KMS-11 (cell line): ENCODE data around the gene RELN.

Experiments used
- H2AFZ ChIP-seq: fragments of 200-600 bp; sonication (generic); 2 replicates; pipeline ENCODE4 v1.6.1; 2016; ENCODE audit warnings: antibody characterized with exemption, mixed run types, low read depth
- H3K27ac ChIP-seq: fragments of 200-600 bp; sonication (generic); 2 replicates; pipeline ENCODE4 v1.6.1; 2016; ENCODE audit warnings: mild to moderate bottlenecking, mixed run types
- H3K27me3 ChIP-seq: fragments of 200-600 bp; sonication (generic); 2 replicates; pipeline ENCODE4 v1.6.1; 2017; ENCODE audit warnings: mild to moderate bottlenecking, low read depth, mixed run types, moderate library complexity; ENCODE audit not compliant: insufficient read depth
- H3K36me3 ChIP-seq: fragments of 200-600 bp; sonication (generic); 2 replicates; pipeline ENCODE4 v1.6.1; 2017; ENCODE audit warnings: mild to moderate bottlenecking, mixed run types; ENCODE audit not compliant: insufficient read depth
- H3K4me1 ChIP-seq: fragments of 200-600 bp; sonication (generic); 2 replicates; pipeline ENCODE4 v1.6.1; 2016; ENCODE audit warnings: mild to moderate bottlenecking, low read depth, mixed run types; ENCODE audit not compliant: poor library complexity, severe bottlenecking
- H3K4me2 ChIP-seq: fragments of 200-600 bp; sonication (generic); 2 replicates; pipeline ENCODE4 v1.7.0; 2016; ENCODE audit warnings: mild to moderate bottlenecking, mixed run types
- H3K4me3 ChIP-seq: fragments of 200-600 bp; sonication (generic); IDR thresholded peaks from 2 replicates; pipeline ENCODE4 v1.6.1; 2017; ENCODE audit warnings: low read depth, low read length, mixed read lengths; ENCODE audit not compliant: insufficient read depth
- H3K79me2 ChIP-seq: fragments of 200-600 bp; sonication (generic); 2 replicates; pipeline ENCODE4 v1.6.1; 2016; ENCODE audit warnings: low read depth, mixed run types; ENCODE audit not compliant: insufficient read depth
- H3K9ac ChIP-seq: fragments of 200-600 bp; sonication (generic); 2 replicates; pipeline ENCODE4 v1.6.1; 2016; ENCODE audit warnings: mild to moderate bottlenecking, mixed run types
- H4K20me1 ChIP-seq: fragments of 200-600 bp; sonication (generic); 2 replicates; pipeline ENCODE4 v1.6.1; 2016; ENCODE audit warnings: mild to moderate bottlenecking, mixed run types; ENCODE audit not compliant: insufficient read depth
- TF ChIP-seq, protein P1 (sequence below): fragments of 200-600 bp; sonication (generic); conservative IDR thresholded peaks from 2 replicates; pipeline ENCODE4 v1.6.1; 2017; ENCODE audit warnings: low read depth, mild to moderate bottlenecking, antibody characterized with exemption, low read length, moderate library complexity, mixed read lengths

Gene RELN

DNA sequence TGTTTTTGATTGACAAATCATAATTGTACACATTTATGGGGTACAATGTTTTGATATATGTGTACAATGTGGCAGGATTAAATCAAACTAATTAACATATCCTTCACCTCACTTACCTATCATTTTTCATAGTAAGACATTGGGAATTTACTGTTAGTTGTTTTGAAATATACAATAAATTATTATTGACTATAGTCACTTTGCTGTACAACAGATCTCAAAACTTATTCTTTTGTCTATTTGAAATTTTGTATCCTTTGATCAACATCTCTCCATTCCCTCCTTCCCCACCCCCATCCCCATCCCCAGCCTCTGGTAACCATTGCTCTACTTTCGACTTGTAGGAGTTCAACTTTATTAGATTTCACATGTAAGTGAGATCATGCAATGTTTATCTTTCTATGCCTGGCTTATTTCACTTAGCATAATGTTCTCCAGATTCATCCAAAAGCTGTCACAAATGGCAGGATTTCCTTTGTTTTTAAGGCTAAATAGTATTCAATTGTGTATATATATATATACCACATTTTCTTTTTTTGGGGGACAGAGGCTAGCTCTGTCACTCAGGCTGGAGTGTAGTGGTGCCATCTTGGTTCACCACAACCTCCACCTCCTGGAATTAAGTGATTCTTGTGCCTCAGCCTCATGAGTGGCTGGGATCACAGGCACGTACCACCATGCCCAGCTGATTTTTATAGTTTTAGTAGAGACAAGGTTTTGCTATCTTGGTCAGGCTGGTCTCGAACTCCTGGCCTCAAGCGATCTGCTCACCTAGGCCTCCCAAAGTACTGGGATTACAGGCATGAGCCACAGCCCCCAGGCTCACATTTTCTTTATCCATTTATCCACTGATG is 520.1 kb downstream of the RELN start:
- no peaks in the 10 kb centered on the region for H3K36me3 ChIP-seq
- no peak overlapping the region for H3K4me2 ChIP-seq
- H4K20me1 ChIP-seq, result no peaks in the 10 kb centered on the region
- no peaks in the 10 kb centered on the region for H3K4me1 ChIP-seq
- H3K27ac ChIP-seq, result no peak overlapping the region
- TF ChIP-seq, protein P1, sequence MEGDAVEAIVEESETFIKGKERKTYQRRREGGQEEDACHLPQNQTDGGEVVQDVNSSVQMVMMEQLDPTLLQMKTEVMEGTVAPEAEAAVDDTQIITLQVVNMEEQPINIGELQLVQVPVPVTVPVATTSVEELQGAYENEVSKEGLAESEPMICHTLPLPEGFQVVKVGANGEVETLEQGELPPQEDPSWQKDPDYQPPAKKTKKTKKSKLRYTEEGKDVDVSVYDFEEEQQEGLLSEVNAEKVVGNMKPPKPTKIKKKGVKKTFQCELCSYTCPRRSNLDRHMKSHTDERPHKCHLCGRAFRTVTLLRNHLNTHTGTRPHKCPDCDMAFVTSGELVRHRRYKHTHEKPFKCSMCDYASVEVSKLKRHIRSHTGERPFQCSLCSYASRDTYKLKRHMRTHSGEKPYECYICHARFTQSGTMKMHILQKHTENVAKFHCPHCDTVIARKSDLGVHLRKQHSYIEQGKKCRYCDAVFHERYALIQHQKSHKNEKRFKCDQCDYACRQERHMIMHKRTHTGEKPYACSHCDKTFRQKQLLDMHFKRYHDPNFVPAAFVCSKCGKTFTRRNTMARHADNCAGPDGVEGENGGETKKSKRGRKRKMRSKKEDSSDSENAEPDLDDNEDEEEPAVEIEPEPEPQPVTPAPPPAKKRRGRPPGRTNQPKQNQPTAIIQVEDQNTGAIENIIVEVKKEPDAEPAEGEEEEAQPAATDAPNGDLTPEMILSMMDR, result no peak
- H3K79me2 ChIP-seq, result no peaks in the 10 kb centered on the region
- no peak overlapping the region for H2AFZ ChIP-seq
- H3K4me3 ChIP-seq, result no peak overlapping the region
- H3K9ac ChIP-seq, result no peak overlapping the region
- H3K27me3 ChIP-seq, result no peaks in the 10 kb centered on the region

DNA sequence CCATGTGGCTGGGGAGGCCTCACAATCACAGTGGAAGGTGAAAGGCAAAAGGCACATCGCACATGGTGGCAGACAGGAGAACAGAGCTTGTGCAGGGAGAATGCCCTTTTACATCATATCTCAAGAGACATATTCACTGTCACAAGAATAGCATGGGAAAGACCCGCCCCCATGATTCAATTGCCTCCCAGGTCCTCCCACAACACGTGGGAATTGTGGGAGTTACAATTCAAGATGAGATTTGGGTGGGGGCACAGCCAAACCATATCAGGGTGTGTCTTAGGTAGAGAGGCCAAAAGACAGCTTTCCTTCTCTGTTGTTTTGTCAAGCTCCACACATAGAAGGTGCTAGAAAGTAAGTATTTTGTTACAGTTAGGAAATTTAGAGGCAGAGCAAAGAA is 522.6 kb downstream of the RELN start:
- Histone ChIP-seq H3K4me1 (no peaks in the 10 kb centered on the region), H3K79me2 (no peaks in the 10 kb centered on the region), H3K27ac (no peak overlapping the region), H3K4me3 (no peak overlapping the region), H4K20me1 (no peaks in the 10 kb centered on the region), H3K27me3 (no peaks in the 10 kb centered on the region), H3K9ac (no peak overlapping the region), H2AFZ (no peak overlapping the region), H3K36me3 (no peaks in the 10 kb centered on the region), H3K4me2 (no peak overlapping the region)
- TF ChIP-seq, protein P1, result no peak

DNA sequence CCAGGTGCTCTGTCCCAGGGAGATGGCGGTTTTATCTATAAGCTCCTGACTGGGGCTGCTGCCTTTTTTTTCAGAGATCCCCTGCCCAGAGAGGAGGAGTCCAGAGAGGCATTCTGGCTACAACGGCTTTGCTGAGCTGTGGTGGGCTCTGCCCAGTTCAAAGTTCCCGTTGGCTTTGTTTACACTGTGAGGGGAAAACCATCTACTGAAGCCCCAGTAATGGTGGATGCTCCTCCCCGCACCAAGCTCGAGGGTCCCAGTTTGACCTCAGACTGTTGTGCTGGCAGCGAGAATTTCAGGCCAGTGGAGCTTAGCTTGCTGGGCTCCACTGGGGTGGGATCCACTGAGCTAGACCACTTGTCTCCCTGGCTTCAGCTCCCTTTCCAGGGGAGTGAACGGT is 527.1 kb downstream of the RELN start:
- no peak overlapping the region for H3K27ac ChIP-seq
- no peak overlapping the region for H3K4me3 ChIP-seq
- no peaks in the 10 kb centered on the region for H3K27me3 ChIP-seq
- no peak overlapping the region for H3K4me2 ChIP-seq
- H3K9ac ChIP-seq, result no peak overlapping the region
- TF ChIP-seq, protein P1, result no peak
- no peaks in the 10 kb centered on the region for H3K36me3 ChIP-seq
- H2AFZ ChIP-seq, result no peak overlapping the region
- H4K20me1 ChIP-seq, result no peaks in the 10 kb centered on the region
- no peaks in the 10 kb centered on the region for H3K79me2 ChIP-seq
- H3K4me1 ChIP-seq, result no peaks in the 10 kb centered on the region

DNA sequence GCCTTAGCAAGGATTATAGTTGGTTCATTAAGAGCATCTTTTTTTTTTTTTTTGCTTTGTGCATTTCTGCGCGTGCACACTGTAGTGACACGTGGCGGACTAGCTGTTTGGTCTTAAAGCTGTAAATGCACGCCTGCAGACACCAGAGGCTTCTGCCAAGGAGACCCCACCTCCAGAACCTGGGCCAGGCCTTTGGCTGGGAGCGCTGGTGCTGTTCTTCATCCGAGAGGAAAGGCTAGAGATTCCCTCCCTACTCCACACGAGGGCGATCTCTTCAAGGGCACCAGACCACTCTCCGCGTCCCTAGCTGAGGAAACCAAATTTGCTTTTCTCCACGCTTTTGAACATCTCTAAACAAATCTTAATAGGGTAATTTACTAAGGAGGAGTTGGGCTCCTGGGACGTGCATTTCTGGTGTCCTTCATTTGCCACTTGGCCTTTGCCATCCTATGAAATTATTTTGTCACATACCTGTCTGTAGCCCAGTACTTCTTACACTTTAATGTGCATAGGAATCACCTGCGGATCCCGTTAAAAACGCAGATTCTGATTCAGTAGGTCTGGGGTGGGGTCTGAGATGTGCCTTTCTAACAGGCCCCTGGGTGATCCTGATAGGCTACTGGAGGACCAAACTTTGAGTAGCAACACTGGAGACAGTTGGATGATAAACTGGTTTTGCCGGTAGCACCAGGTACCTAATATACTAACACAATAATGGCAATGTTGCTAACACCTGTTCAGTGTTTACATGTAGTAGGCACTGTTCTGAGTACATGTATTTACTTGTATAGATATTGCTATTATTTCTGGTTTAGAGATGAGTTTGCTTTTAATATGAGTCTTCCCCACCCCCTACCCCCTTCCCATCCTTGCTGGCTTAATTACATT is 542.1 kb downstream of the RELN start:
- Histone ChIP-seq H3K4me3 (no peak overlapping the region), H3K36me3 (no peaks in the 10 kb centered on the region), H2AFZ (no peak overlapping the region), H3K79me2 (no peaks in the 10 kb centered on the region), H3K27ac (no peak overlapping the region), H3K27me3 (no peaks in the 10 kb centered on the region; the same call in 1 of the 2 replicates), H4K20me1 (no peaks in the 10 kb centered on the region), H3K4me1 (no peaks in the 10 kb centered on the region), H3K4me2 (no peak overlapping the region), H3K9ac (no peak overlapping the region)
- TF ChIP-seq, protein P1, result peak; percentile 64
